HepG2 (cell line): ENCODE data around the gene TM4SF1. TPM values are rescaled to one million over a fixed set of nuclear protein-coding genes. Genes with fewer than 3 reads are reported as not detected.

Experiments
- ATAC-seq: fragments of 200-7000 bp; cut with Tn5 transposase; 3 replicates; pipeline ENCODE4 v1.9.1; 2020; ENCODE audit warnings: mild to moderate bottlenecking, moderate library complexity
- BruUV-seq: library from RNA; stranded (reverse); fragments of 400-500 nt; replicated peaks from 2 replicates; lab custom pipeline; 2021; lab: Mats Ljungman, UMichigan
- CTCF ChIA-PET: fragments of 300-600 bp; formaldehyde crosslinking; extraction: SDS; loops from one replicate; lab custom pipeline; 2021; ENCODE audit warnings: low total read pairs, inconsistent platforms, low intra/inter-chr PET ratio; lab: Yijun Ruan, JAX
- POLR2A ChIA-PET: fragments of 350-600 bp; sonication (Branson Sonifier 250); formaldehyde crosslinking; loops from one replicate; lab custom pipeline; 2020; ENCODE audit warnings: antibody characterized with exemption, inconsistent platforms; lab: Yijun Ruan, JAX
- DNase-seq: peaks from one replicate; pipeline ENCODE4 v3.0.0-alpha.2; 2015; ENCODE audit warnings: low spot score
- FAIRE-seq: peaks from 3 replicates; lab custom pipeline; 2011; peaks lifted over from hg19 to GRCh38; lab: Jason Lieb, UNC
- H2AFZ ChIP-seq: one replicate; pipeline ENCODE4 v1.6.1; 2011; ENCODE audit warnings: low read length, inconsistent platforms
- H3K27ac ChIP-seq: fragments of 300-600 bp; 3 replicates; pipeline ENCODE4 v1.8.0; 2011; ENCODE audit warnings: mixed run types, mild to moderate bottlenecking, mixed read lengths, low read length, inconsistent platforms; ENCODE audit not compliant: insufficient read depth; ENCODE audit errors: extremely low read length
- H3K27me3 ChIP-seq, 2 experiments: fragments of 200-600 bp in 1 of 2; 2 replicates in 1 of 2; 3 replicates in 1 of 2; pipeline versions ENCODE4 v1.6.0 to v1.8.0; 2011; ENCODE audit warnings: low read length in 2 of 2, mild to moderate bottlenecking in 2 of 2, moderate library complexity in 2 of 2, inconsistent platforms in 1 of 2; ENCODE audit not compliant: insufficient read depth in 2 of 2, control insufficient read depth in 1 of 2
- H3K36me3 ChIP-seq, 2 experiments: fragments of 200-600 bp in 1 of 2; replicated peaks in 1 of 2; 2 replicates in 1 of 2; 3 replicates in 1 of 2; pipeline versions ENCODE4 v1.5.1 to v1.8.0; 2011; ENCODE audit warnings: low read length in 2 of 2, inconsistent platforms in 1 of 2; ENCODE audit not compliant: insufficient read depth in 2 of 2, control insufficient read depth in 1 of 2
- H3K4me1 ChIP-seq: 2 replicates; pipeline ENCODE4 v1.5.1; 2012; ENCODE audit warnings: low read length, inconsistent platforms; ENCODE audit not compliant: insufficient read depth
- H3K4me2 ChIP-seq: 2 replicates; pipeline ENCODE4 v1.6.0; 2011; ENCODE audit warnings: low read depth, low read length, inconsistent platforms
- H3K4me3 ChIP-seq, 3 experiments: fragments of 200-600 bp in 1 of 3; sonication (generic), shearing (Covaris generic) in 1 of 3; replicated peaks in 1 of 3; 2 replicates each; pipeline ENCODE4 v1.5.1; 2011 to 2016; ENCODE audit warnings: low read length in 3 of 3, inconsistent platforms in 2 of 3, low read depth in 2 of 3, mild to moderate bottlenecking in 2 of 3, control low read depth in 1 of 3, mixed read lengths in 1 of 3; ENCODE audit not compliant: insufficient read depth in 1 of 3
- H3K79me2 ChIP-seq: one replicate; pipeline ENCODE4 v1.6.1; 2011; ENCODE audit warnings: low read length, inconsistent platforms; ENCODE audit not compliant: insufficient read depth
- H3K9ac ChIP-seq: 2 replicates; pipeline ENCODE4 v1.6.0; 2011; ENCODE audit warnings: mild to moderate bottlenecking, low read depth, low read length, inconsistent platforms; ENCODE audit not compliant: insufficient read depth
- H3K9me3 ChIP-seq: 2 replicates; pipeline ENCODE4 v1.5.1; 2012; ENCODE audit warnings: mild to moderate bottlenecking, low read length
- H4K20me1 ChIP-seq: 2 replicates; pipeline ENCODE4 v1.6.0; 2011; ENCODE audit warnings: inconsistent platforms, mild to moderate bottlenecking, low read length, moderate library complexity; ENCODE audit not compliant: insufficient read depth
- AKAP8 ChIP-seq: sonication (generic); formaldehyde crosslinking; IDR thresholded peaks from 2 replicates; pipeline ENCODE4 v1.5.1; 2020; ENCODE audit warnings: mild to moderate bottlenecking, missing genetic modification reagents
- CBFB ChIP-seq: sonication (generic); formaldehyde crosslinking; IDR thresholded peaks from 2 replicates; pipeline ENCODE4 v1.4.0; 2020; ENCODE audit warnings: missing genetic modification reagents
- CCAR2 ChIP-seq: fragments of 200-400 bp; formaldehyde crosslinking; optimal IDR thresholded peaks from 2 replicates; pipeline ENCODE3; 2018; ENCODE audit warnings: low read depth, mild to moderate bottlenecking, low read length, moderate library complexity
- MED13 ChIP-seq: sonication (generic); formaldehyde crosslinking; IDR thresholded peaks from 2 replicates; pipeline ENCODE4 v1.5.0; 2020; ENCODE audit warnings: missing genetic modification reagents
- PHF8 ChIP-seq: sonication (generic); formaldehyde crosslinking; IDR thresholded peaks from 2 replicates; pipeline ENCODE4 v1.5.0; 2020; ENCODE audit warnings: missing genetic modification reagents
- RARA ChIP-seq: IDR thresholded peaks from 2 replicates; pipeline ENCODE4 v1.6.1; 2016; ENCODE audit warnings: missing genetic modification reagents, missing compliant biosample characterization
- RXRA ChIP-seq: sonication (generic); formaldehyde crosslinking; IDR thresholded peaks from 2 replicates; pipeline ENCODE4 v1.5.1; 2020; ENCODE audit warnings: missing genetic modification reagents
- RXRB ChIP-seq: IDR thresholded peaks from 2 replicates; pipeline ENCODE4 v1.6.1; 2016; ENCODE audit warnings: borderline replicate concordance, missing genetic modification reagents, missing compliant biosample characterization
- SETDB1 ChIP-seq: sonication (generic); formaldehyde crosslinking; IDR thresholded peaks from 2 replicates; pipeline ENCODE4 v1.5.1; 2020; ENCODE audit warnings: missing genetic modification reagents, mild to moderate bottlenecking, borderline replicate concordance
- SMAD1 ChIP-seq: sonication (generic); formaldehyde crosslinking; IDR thresholded peaks from 2 replicates; pipeline ENCODE4 v1.4.0; 2020; ENCODE audit warnings: missing genetic modification reagents, low read depth, mild to moderate bottlenecking, borderline replicate concordance
- SRF ChIP-seq: IDR thresholded peaks from 2 replicates; pipeline ENCODE4 v1.6.1; 2011; ENCODE audit warnings: mild to moderate bottlenecking, low read depth, low read length, moderate library complexity
- STAG1 ChIP-seq: sonication (generic); formaldehyde crosslinking; IDR thresholded peaks from 2 replicates; pipeline ENCODE4 v1.4.0; 2020; ENCODE audit warnings: missing genetic modification reagents
- SYNCRIP ChIP-seq: fragments of 200-400 bp; formaldehyde crosslinking; IDR thresholded peaks from 2 replicates; pipeline ENCODE4 v1.6.1; 2018; ENCODE audit warnings: mild to moderate bottlenecking, low read depth, low read length; ENCODE audit not compliant: insufficient read depth
- TEAD2 ChIP-seq: sonication (generic); formaldehyde crosslinking; IDR thresholded peaks from 2 replicates; pipeline ENCODE4 v1.9.0; 2021; ENCODE audit warnings: missing genetic modification reagents
- TEAD3 ChIP-seq: optimal IDR thresholded peaks from 2 replicates; pipeline ENCODE3; 2016; ENCODE audit warnings: borderline replicate concordance
- XBP1 ChIP-seq: sonication (generic); formaldehyde crosslinking; IDR thresholded peaks from 2 replicates; pipeline ENCODE4 v1.5.0; 2020; ENCODE audit warnings: missing genetic modification reagents
- ZFP37 ChIP-seq: sonication (generic); formaldehyde crosslinking; IDR thresholded peaks from 2 replicates; pipeline ENCODE4 v1.4.0; 2020; ENCODE audit warnings: missing genetic modification reagents, borderline replicate concordance
- ZNF121 ChIP-seq: sonication (generic); formaldehyde crosslinking; IDR thresholded peaks from 2 replicates; pipeline ENCODE4 v1.5.0; 2020; ENCODE audit warnings: mild to moderate bottlenecking, missing genetic modification reagents
- ZNF674 ChIP-seq: sonication (generic); formaldehyde crosslinking; IDR thresholded peaks from 2 replicates; pipeline ENCODE4 v1.5.0; 2020; ENCODE audit warnings: low read depth, mild to moderate bottlenecking, missing genetic modification reagents
- ZNF724P ChIP-seq: sonication (generic); formaldehyde crosslinking; IDR thresholded peaks from 2 replicates; pipeline ENCODE4 v1.8.0; 2022; ENCODE audit warnings: missing genetic modification reagents, borderline replicate concordance
- whole genome bisulfite sequencing: methylation state at CpG from one replicate; pipeline ENCODE4 v1.1.6; 2017; ENCODE audit warnings: low lambda C conversion rate; 5-methylcytosine and 5-hydroxymethylcytosine counted together
- in situ Hi-C: cut with HindIII; loops from 2 replicates; pipeline ENCODE4 v1.10.0; 2017; ENCODE audit warnings: low pct_unique_long_range_greater_than_20kb; ENCODE audit not compliant: extremely low pct_ligation_motif_present
- intact Hi-C: fragments of 100-400 bp; cut with micrococcal nuclease; formaldehyde crosslinking; loops from one replicate; pipeline ENCODE4 v1.10.0; 2022; ENCODE audit not compliant: unreplicated experiment
- polyA plus RNA-seq, 8 experiments: library from polyadenylated mRNA; depleted of rRNA in 3 of 8; stranded (reverse) in 7 of 8; unstranded in 1 of 8; fragments of >200 nt; fragmentation: Illumina TruSeq in 4 of 8; extraction: Trizol in 4 of 8; gene quantifications; 2 replicates each; pipeline versions ENCODE4 v1.2.1 to v1.2.3, GENCODE V29; 2011 to 2016; ENCODE audit warnings: low read depth in 4 of 8, missing spikeins in 1 of 8, mixed read lengths in 1 of 8; ENCODE audit not compliant: insufficient read depth in 1 of 8
- total RNA-seq, 5 experiments: library from RNA; depleted of rRNA; stranded (reverse); fragments of >200 nt; fragmentation: Illumina TruSeq; extraction: Trizol; gene quantifications; 2 replicates each; pipeline ENCODE4 v1.2.3, GENCODE V29; 2016; ENCODE audit warnings: low read depth in 1 of 5
- TF ChIP-seq, protein P1 (sequence below): sonication (generic); formaldehyde crosslinking; IDR thresholded peaks from 2 replicates; pipeline ENCODE4 v1.8.1; 2023; ENCODE audit warnings: missing genetic modification reagents, inconsistent platforms, borderline replicate concordance
- TF ChIP-seq, protein P2 (sequence below): sonication (generic); formaldehyde crosslinking; IDR thresholded peaks from 2 replicates; pipeline ENCODE4 v1.9.0; 2021; ENCODE audit warnings: missing genetic modification reagents, borderline replicate concordance

Gene TM4SF1
- total and polyA plus RNA-seq, 2 of the 13 experiments (the other 11 are each of a cell fraction or from before 2014, with no cell fraction given) = 431 to 1,359 TPM

DNA sequence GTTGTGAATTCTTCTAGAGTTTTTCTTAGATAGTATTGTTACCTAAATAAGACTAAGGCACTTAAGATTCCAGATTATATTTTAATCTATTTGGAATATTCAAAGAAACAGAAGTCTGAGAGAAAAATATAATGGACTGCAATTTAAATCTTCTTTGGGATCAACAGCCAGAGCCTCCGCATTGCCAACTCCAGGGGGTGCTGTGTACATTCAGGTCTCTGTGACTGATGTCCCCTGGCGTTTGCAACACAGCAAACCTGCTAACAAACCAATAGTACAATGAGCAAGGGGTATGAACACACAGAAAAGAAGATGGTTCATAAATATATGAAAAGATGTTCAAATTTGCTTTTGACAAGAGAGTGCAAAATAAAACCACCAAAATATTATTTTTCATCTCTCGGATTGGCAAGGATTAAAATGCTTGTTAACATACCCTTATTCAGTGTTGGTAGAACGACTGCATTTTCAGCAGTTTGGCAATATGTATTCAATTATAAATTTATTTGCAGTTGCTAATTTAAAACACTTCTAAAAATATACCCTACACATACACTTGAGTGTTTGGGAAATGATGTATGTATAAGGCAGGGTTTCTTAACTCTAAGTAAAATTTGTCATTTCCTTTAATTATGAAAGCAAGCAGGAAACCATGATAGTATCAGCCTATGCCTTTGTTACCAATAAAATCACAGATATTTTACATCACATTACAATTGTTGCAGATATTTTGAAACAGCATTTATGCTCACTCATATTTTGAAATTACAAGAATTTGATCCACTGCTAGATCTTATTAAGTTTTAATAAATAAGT is 16.1 kb upstream of the TM4SF1 start:
- intact Hi-C loops (loop anchor here (1.0 to 2.0 kb wide), 4 partner anchors 8 to 95 kb away; no protein-coding TSS in a partner anchor), in situ Hi-C loops (loop anchor here (5.0 kb wide), 1 partner anchor 41 kb away; no protein-coding TSS in a partner anchor)
- WGBS = 45% methylated on average over 4 of the region's 4 CpGs
- peak; percentile 86 for ATAC-seq
- H3K27ac ChIP-seq = no peak overlapping the region
- H3K4me3 ChIP-seq = no peak overlapping the region
- H3K9me3 ChIP-seq = no peaks in the 10 kb centered on the region
- no peaks in the 10 kb centered on the region for H3K36me3 ChIP-seq
- no peak overlapping the region for H3K4me2 ChIP-seq
- peak; percentile 72 for FAIRE-seq
- peaks cover 5% of the 10 kb centered on the region for H3K79me2 ChIP-seq
- CTCF ChIA-PET = interaction anchor here (0.7 to 2.2 kb wide), 8 partner anchors 9 to 118 kb away, joined by 3 to 37 read pairs (median 5); no protein-coding TSS in a partner anchor
- DNase-seq = peak; percentile 81
- BruUV-seq = no TSS peak
- POLR2A ChIA-PET = no interaction called here
- H3K9ac ChIP-seq = no peak overlapping the region
- no peak overlapping the region for H2AFZ ChIP-seq
- H4K20me1 ChIP-seq = no peaks in the 10 kb centered on the region
- H3K4me1 ChIP-seq = peaks cover 98% of the 10 kb centered on the region
- no peaks in the 10 kb centered on the region for H3K27me3 ChIP-seq
- no peak for TF ChIP-seq XBP1
- TF ChIP-seq ZNF724P (CRISPR knock-in tag) = no peak
- TF ChIP-seq, protein P1, sequence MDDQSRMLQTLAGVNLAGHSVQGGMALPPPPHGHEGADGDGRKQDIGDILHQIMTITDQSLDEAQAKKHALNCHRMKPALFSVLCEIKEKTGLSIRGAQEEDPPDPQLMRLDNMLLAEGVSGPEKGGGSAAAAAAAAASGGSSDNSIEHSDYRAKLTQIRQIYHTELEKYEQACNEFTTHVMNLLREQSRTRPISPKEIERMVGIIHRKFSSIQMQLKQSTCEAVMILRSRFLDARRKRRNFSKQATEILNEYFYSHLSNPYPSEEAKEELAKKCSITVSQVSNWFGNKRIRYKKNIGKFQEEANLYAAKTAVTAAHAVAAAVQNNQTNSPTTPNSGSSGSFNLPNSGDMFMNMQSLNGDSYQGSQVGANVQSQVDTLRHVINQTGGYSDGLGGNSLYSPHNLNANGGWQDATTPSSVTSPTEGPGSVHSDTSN = no peak
- TF ChIP-seq STAG1 (CRISPR knock-in tag) = peak; percentile 89
- no peak for TF ChIP-seq CCAR2
- TF ChIP-seq MED13 (CRISPR knock-in tag) = no peak
- no peak for TF ChIP-seq TEAD2 (CRISPR knock-in tag)
- TF ChIP-seq SMAD1 (CRISPR knock-in tag) = no peak
- no peak for TF ChIP-seq SRF
- peak; percentile 93 for TF ChIP-seq TEAD3 (CRISPR knock-in tag)
- TF ChIP-seq CBFB (CRISPR knock-in tag) = no peak
- TF ChIP-seq AKAP8 (CRISPR knock-in tag) = no peak
- TF ChIP-seq SETDB1 (CRISPR knock-in tag) = no peak
- TF ChIP-seq ZFP37 = no peak
- no peak for TF ChIP-seq ZNF674
- TF ChIP-seq RARA (CRISPR knock-in tag) = no peak
- peak; percentile 59; the same call in 1 of the 2 replicates for TF ChIP-seq RXRB
- no peak for TF ChIP-seq PHF8
- TF ChIP-seq SYNCRIP = no peak
- TF ChIP-seq ZNF121 = no peak
- TF ChIP-seq RXRA (CRISPR knock-in tag) = no peak
- TF ChIP-seq, protein P2, sequence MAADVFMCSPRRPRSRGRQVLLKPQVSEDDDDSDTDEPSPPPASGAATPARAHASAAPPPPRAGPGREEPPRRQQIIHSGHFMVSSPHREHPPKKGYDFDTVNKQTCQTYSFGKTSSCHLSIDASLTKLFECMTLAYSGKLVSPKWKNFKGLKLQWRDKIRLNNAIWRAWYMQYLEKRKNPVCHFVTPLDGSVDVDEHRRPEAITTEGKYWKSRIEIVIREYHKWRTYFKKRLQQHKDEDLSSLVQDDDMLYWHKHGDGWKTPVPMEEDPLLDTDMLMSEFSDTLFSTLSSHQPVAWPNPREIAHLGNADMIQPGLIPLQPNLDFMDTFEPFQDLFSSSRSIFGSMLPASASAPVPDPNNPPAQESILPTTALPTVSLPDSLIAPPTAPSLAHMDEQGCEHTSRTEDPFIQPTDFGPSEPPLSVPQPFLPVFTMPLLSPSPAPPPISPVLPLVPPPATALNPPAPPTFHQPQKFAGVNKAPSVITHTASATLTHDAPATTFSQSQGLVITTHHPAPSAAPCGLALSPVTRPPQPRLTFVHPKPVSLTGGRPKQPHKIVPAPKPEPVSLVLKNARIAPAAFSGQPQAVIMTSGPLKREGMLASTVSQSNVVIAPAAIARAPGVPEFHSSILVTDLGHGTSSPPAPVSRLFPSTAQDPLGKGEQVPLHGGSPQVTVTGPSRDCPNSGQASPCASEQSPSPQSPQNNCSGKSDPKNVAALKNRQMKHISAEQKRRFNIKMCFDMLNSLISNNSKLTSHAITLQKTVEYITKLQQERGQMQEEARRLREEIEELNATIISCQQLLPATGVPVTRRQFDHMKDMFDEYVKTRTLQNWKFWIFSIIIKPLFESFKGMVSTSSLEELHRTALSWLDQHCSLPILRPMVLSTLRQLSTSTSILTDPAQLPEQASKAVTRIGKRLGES (CRISPR knock-in tag) = no peak
